GM18870 (cell line): ENCODE results near the gene UBE2K.
"Not testable (repeated sequence)": the region's sequence is repeated elsewhere in the genome, so short reads cannot be mapped to it uniquely, and the experiment has no call there.

Experiments
- ATAC-seq: cut with Tn5 transposase; IDR thresholded peaks from one replicate; pipeline ENCODE4 v1.9.1; 2021; ENCODE audit warnings: moderate library complexity; ENCODE audit not compliant: unreplicated experiment

The UBE2K gene

GRCh38 chr4:39792529-39792928 lies 94.6 kb downstream of the UBE2K start:
- ATAC-seq: no peak

GRCh38 chr4:39792976-39793375 lies 95.0 kb downstream of the UBE2K start:
- ATAC-seq: not testable (repeated sequence)

- ATAC-seq: no peak
Measured at GRCh38 chr4:39802005-39802404, 104.1 kb downstream of the UBE2K start.

GRCh38 chr4:39808231-39808749 lies 110.4 kb downstream of the UBE2K start:
- no peak for ATAC-seq

GRCh38 chr4:39812500-39812899 lies 114.6 kb downstream of the UBE2K start:
- ATAC-seq: no peak

GRCh38 chr4:39813033-39813432 lies 115.1 kb downstream of the UBE2K start:
- not testable (repeated sequence) for ATAC-seq

- not testable (repeated sequence) for ATAC-seq
Measured at GRCh38 chr4:39813761-39814160, 115.8 kb downstream of the UBE2K start.

GRCh38 chr4:39814403-39815185 lies 116.7 kb downstream of the UBE2K start:
- no peak for ATAC-seq

GRCh38 chr4:39818646-39819045 lies 120.7 kb downstream of the UBE2K start:
- ATAC-seq: no peak

- ATAC-seq: no peak
Measured at GRCh38 chr4:39820186-39820585, 122.2 kb downstream of the UBE2K start.

GRCh38 chr4:39821951-39822350 lies 124.0 kb downstream of the UBE2K start:
- ATAC-seq: no peak

GRCh38 chr4:39822662-39823061 lies 124.7 kb downstream of the UBE2K start:
- ATAC-seq: no peak

GRCh38 chr4:39823191-39823590 lies 125.3 kb downstream of the UBE2K start:
- no peak for ATAC-seq

- ATAC-seq: no peak
Measured at GRCh38 chr4:39825090-39825489, 127.2 kb downstream of the UBE2K start.

- ATAC-seq: no peak
Measured at GRCh38 chr4:39825741-39826231, 127.8 kb downstream of the UBE2K start.
